GM23338 (cell line): ENCODE measurements around the gene BICC1. TPM values are rescaled to one million over a fixed set of nuclear protein-coding genes. Genes with fewer than 3 reads are reported as not detected.

Experiments
- CREB1 ChIP-seq: fragments of 250-450 bp; sonication (Bioruptor Pico); IDR thresholded peaks from 2 replicates; pipeline ENCODE4 v1.5.0; 2020; ENCODE audit warnings: low read depth, mild to moderate bottlenecking, moderate library complexity
- NANOG ChIP-seq: IDR thresholded peaks from 2 replicates; pipeline ENCODE4 v1.6.1; 2016; ENCODE audit warnings: antibody characterized with exemption, borderline replicate concordance
- STAT1 ChIP-seq: IDR thresholded peaks from one replicate; pipeline ENCODE4 v1.6.1; 2016; ENCODE audit warnings: antibody characterized with exemption; ENCODE audit not compliant: unreplicated experiment
- ZNF462 ChIP-seq: fragments of 250-450 bp; sonication (Bioruptor Pico); IDR thresholded peaks from 2 replicates; pipeline ENCODE4 v1.5.0; 2020; ENCODE audit warnings: mild to moderate bottlenecking, moderate library complexity
- polyA plus RNA-seq: library from polyadenylated mRNA; unstranded; fragments of >200 nt; fragmentation: Nextera tagmentation; extraction: Ambion mirVana; gene quantifications from 2 replicates; pipeline ENCODE4 v1.2.1, GENCODE V29; 2016
- total RNA-seq: library from RNA; depleted of rRNA; stranded (reverse); fragments of >200 nt; shearing (Covaris generic); gene quantifications from 2 replicates; pipeline ENCODE4 v1.2.3, GENCODE V29; 2014
- TF ChIP-seq, protein P1 (sequence below): IDR thresholded peaks from 2 replicates; pipeline ENCODE4 v1.6.1; 2016; ENCODE audit warnings: antibody characterized with exemption
- TF ChIP-seq, protein P2 (sequence below), 2 experiments: fragments of 200-600 bp in 1 of 2; sonication (generic) in 1 of 2; conservative IDR thresholded peaks; 2 replicates each; pipeline versions ENCODE4 v1.5.1 to v1.6.1; 2016 to 2017; ENCODE audit warnings: antibody characterized with exemption in 2 of 2, low read depth in 2 of 2, mild to moderate bottlenecking in 2 of 2, moderate library complexity in 1 of 2

The BICC1 gene
- total and polyA plus RNA-seq, 2 experiments from 2014 or later: 1.3 to 2.2 TPM

GRCh38 chr10:58721601-58722281, 209.1 kb downstream of the BICC1 start (continued):
- TF ChIP-seq ZNF462 (CRISPR knock-in tag) (no peak), CREB1 (CRISPR knock-in tag) (no peak), STAT1 (no peak), NANOG (no peak)
- TF ChIP-seq, protein P1, sequence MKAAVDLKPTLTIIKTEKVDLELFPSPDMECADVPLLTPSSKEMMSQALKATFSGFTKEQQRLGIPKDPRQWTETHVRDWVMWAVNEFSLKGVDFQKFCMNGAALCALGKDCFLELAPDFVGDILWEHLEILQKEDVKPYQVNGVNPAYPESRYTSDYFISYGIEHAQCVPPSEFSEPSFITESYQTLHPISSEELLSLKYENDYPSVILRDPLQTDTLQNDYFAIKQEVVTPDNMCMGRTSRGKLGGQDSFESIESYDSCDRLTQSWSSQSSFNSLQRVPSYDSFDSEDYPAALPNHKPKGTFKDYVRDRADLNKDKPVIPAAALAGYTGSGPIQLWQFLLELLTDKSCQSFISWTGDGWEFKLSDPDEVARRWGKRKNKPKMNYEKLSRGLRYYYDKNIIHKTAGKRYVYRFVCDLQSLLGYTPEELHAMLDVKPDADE: no peak
- TF ChIP-seq, protein P2, sequence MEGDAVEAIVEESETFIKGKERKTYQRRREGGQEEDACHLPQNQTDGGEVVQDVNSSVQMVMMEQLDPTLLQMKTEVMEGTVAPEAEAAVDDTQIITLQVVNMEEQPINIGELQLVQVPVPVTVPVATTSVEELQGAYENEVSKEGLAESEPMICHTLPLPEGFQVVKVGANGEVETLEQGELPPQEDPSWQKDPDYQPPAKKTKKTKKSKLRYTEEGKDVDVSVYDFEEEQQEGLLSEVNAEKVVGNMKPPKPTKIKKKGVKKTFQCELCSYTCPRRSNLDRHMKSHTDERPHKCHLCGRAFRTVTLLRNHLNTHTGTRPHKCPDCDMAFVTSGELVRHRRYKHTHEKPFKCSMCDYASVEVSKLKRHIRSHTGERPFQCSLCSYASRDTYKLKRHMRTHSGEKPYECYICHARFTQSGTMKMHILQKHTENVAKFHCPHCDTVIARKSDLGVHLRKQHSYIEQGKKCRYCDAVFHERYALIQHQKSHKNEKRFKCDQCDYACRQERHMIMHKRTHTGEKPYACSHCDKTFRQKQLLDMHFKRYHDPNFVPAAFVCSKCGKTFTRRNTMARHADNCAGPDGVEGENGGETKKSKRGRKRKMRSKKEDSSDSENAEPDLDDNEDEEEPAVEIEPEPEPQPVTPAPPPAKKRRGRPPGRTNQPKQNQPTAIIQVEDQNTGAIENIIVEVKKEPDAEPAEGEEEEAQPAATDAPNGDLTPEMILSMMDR (conservative IDR thresholded peaks at IDR 0.05; ENCODE audit: low read depth in 2 of 2): no peak
